HG02938 (cell line): ENCODE measurements around the gene PID1.

ENCODE experiments used
- ATAC-seq: cut with Tn5 transposase; IDR thresholded peaks from one replicate; pipeline ENCODE4 v1.9.1; 2021; ENCODE audit warnings: mild to moderate bottlenecking, moderate library complexity; ENCODE audit not compliant: unreplicated experiment

Gene PID1

DNA sequence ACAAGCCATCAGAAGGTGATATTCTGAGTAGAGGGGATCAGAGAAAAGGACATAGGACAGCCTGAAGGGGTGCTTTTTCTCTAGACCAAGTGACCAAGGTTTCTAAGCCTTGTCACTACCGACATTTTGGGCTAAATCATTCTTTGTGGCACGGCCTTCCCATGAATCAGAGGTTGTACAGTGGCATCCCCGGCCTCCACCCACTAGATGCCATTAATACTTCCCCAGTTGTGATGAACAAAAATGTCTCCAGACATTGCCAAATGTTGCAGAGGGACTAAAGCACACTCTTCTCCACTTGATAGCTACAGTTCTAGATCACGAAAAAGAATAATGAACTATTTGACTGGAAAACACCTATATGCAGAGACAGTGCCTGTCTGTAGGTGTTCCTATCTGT lies 143.6 kb downstream of the PID1 start:
- no peak for ATAC-seq

DNA sequence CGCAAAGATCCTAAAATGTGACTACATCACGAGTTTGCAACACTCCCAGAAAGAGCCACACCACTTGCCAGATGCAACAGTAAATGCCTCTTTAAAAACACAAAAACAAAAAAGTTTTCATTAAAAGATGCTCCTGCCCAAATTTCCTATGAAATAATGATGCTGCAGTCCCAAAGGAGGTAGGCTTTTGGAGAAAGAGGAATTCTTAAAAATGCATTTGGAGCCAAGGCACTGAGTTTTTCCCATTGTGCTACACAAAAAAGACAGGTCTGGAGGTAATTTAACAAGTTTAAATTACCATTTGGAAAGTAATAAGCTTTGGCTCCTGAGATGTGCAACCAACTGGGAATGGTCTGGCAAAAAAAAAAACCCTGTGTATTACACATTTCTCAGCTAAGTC lies 145.0 kb downstream of the PID1 start:
- ATAC-seq = no peak

DNA sequence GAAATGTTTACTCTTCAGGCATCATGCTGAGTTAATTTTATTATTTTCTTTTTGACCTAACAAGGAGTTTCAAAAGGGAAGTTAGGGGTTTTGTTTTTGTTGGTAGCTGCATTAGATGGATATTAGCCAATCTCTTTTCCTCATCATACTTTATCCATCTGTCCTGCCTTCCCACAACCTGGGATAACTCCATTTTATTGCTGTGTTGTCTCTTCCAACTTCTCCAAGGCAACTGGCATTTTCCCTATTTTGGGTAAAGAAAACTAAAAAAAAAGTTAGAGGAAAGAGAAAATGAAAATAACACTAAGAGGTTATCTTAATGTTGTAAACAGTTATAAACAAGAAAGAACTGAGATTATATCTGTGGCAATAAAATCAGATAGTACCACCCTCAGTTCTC lies 147.0 kb downstream of the PID1 start:
- ATAC-seq = no peak

DNA sequence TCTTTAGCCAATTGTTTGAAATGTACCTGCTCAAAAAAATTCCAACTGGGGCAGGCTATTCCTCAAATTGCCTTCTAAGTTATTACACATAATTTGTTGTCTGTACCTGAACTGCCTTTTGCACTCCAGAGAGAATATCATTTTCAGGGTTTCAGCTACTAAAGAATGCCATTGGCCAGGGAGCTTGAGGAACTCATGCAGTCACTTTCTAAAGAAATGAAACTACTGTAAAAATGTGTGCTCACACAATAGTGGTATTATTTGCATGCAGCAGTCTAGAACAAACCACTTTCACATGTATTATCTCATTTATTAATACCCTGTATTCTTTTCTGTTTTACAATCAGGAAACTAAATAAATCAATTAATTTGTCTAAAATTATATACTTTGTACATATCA lies 152.2 kb downstream of the PID1 start:
- ATAC-seq = peak; percentile 84

DNA sequence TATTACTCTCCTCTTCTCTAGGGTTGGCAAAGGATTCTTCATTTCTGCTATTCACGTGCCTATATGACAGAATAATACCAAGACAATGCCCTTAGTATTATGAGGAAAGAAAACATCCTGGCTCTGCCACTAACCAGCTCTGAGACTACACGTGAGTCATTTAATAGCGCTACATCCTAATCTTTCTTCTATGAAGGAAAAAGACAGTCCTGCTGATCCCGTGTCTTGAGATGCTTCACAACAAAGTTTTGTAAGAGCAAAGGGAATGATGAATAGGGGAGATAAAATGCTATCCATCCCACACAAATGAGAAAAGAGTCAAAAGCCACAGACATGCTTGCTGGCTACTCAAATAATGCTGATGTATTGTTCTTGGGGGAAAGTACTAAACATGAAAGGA lies 152.8 kb downstream of the PID1 start:
- no peak for ATAC-seq

DNA sequence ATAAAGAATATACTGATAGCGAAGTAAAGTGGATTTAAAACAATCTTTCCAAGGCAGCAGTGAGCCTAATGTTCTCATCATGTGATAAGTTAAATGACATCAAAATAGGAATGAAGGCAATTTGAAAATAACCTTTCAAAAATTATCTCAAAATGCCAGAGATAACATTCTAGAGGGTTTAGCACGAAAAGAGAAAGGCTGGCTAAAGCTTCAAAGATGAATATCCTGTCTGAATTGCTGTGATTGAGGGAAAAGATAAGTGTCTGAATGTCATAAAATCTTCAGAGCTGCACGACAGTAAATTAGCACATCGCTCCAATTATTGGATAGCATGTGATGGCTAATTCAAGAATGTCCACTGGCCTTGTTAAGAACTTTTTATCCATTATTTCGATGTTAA lies 159.3 kb downstream of the PID1 start:
- no peak for ATAC-seq

DNA sequence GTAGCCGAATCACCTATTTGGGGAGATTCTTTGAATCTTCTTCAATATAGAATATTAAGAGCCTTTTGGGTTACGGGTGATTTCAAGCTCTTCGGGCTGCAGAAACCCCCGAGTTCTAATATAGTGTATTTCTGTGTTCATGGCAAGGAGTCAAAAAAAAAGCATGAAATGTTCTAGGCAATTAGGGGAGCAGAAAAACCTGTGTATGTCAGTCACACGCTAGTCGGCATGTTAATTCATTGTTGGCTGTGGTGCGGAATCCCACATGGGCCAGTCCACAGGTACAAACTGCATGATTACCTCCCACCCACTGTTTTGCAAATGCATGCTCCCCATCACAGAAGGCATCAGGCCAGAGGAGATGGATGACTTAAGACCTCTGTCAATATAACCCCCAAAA lies 161.9 kb downstream of the PID1 start:
- no peak for ATAC-seq

DNA sequence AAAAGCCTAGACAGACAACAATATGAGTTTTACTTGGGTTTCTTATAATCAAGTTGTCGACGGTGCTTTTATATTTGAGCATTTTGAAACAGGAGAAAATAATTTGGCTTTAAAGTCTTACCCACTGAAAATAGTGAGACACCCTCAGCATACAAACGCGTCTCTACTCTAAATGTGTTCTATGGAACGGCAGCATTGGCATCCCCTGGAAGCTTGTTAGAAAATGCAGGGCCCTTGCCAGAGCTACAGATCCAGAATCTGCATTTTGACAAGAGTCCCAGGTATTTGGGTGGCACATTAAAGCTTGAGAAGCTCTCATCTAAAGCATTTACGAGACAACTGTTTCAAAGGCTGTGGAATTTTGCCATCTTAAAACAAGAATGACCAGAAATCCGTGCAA lies 163.5 kb downstream of the PID1 start:
- ATAC-seq = no peak

DNA sequence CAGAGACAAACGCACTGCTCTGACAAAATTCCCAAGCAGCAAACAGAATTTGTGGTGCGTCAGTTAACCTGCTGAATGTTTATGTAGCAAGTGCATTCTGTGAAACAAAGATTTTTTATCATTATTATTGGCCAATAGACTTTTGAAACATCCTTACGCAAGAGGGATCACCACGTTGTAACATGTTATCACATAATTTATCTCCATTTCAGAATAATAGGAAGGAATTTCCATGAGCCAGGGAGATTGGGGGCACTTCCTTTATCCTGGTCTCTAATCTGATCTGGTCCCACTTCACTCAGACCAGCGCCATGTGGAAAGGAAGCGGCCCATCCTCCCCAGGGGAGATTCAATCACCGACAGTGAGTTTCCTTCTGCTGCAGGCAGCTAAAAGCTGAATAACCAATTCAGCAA lies 166.1 kb downstream of the PID1 start:
- no peak for ATAC-seq

DNA sequence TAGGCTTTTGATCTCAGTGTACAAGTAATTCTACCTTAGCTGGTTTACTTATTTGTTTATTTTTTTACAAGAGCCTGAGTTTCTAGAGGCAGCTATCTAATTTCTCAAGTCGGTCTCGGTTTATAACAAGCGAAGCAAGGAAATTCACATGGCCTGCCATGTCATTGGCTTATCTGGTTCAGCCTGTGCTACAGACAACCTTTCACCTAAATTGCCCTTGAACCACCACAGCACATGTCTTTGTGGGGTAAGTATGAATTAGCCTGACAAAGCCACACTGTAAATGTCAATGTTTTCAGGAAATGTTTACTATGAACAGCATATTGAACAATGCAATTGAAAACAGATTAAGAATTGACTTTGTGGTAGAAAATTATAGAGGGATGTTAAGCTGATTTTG lies 167.1 kb downstream of the PID1 start:
- no peak for ATAC-seq

DNA sequence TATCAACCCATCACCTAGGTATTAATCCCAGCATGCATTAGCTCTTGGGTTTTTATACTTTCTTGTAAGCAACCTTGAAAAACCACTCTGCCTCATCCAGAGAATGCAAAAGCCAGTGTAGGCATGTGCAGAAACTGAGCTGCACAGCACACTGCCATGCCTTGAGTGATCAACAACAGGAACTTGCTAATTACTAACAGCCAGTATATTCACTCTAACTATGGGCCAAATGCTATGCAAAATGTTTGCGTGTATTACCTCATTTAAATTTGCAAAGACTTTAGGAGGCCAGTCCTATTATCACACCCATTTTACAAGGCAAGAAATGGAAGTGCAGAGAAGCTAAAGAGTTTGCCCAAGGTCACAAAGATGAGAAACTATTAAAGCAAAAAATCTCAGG lies 169.8 kb downstream of the PID1 start:
- no peak for ATAC-seq

DNA sequence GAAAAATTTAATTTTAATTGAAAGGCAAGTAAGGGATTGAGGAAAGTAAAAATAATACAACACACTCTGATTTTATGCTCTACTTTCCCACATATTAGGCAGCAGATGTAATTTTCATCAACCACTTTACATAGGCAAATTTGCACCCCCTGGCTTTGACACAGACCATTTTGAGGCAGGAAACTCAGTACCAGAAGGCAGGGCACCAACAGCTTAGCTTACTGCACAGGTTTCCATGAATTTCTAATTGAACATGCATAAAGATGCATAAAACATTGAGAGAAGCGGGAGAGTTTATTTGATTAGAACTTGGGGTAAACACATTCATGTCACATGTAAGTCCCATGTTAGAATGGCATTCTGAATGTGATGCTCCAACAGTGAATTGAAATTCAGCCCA lies 171.9 kb downstream of the PID1 start:
- no peak for ATAC-seq

DNA sequence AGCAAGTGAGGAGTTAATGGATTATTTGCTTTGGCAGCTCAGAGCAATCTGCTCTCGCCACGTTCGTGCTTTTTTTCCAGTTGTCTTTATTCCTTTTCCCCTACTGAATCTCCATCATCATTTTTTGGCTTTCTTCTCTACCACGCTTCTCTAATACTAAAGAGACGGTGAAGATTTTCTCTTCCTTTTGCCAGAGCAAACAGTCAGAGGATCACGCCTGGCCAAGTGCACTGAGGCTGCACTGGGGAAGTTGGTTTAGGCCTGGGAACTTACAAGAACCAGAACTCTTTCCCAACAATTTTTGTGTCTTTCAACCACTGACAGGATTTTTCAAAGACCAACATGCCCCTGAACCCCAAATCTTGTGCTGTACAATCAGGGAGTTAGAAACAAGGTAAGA lies 172.3 kb downstream of the PID1 start:
- ATAC-seq = no peak

DNA sequence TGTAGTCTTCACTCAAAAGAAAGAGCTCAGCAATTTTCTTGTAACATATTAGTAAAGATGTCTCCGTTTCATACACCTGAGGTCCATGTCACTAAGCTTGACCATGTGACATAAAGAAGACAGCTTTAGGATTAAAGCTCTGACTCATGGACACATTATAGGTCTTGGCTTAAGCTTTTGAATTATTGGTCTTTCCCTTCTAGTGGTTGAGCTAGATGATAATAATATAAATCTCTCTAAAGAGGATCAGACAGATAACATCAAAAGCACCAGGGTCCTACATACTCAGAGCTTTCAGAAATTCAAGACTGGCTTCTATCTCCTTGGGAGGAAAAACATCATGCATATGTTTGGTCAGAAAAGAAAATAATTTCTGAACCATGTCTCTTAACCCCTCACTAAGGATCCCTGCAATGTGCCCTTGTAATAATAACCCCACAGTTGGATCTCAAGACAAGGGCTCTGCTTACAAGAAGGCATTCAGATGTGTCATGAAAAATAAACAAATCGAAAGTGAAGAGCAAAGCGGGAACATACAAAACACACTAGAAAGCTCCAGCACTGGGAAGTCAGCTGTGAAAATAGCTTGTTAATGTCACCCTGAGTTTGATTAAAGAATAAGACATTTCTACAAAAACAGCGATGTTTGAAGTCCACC lies 174.5 kb downstream of the PID1 start:
- ATAC-seq = no peak

DNA sequence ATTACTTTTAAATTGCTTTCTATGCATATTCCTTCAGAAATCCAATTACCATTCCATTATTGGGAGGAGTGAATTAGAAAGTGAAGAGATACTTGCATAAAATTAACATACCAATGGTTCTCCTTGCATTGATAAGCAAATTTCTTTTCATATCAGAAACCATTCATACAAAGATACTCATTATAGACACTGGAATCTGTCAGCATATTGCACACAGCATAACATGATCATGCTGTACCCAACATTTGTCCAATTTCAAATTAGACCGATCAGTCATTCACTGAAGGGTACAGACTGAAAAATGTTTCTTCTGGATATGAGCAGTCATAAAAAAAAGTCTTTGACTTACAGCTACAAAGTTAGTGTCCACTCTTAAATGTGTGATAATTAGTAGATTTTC lies 175.6 kb downstream of the PID1 start:
- no peak for ATAC-seq

DNA sequence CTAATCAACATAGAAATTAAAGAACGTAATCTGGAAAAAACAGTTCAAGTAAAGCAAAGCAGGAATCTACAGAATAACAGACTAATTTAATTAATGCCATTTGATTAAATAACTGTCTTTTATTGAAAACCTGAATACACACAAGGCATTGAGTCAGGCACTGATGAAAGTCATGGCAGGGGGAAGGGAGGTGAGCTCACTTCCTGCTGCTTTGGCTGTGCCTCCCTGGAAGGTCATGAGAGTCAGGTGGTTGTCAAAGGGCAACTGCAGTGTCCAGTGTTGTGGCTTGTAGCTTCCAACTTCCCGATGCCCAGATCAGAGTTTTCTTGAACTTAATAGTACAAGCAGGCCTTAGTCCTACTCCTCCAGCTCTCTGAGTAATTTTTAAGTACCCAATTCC lies 180.9 kb downstream of the PID1 start:
- ATAC-seq = no peak

DNA sequence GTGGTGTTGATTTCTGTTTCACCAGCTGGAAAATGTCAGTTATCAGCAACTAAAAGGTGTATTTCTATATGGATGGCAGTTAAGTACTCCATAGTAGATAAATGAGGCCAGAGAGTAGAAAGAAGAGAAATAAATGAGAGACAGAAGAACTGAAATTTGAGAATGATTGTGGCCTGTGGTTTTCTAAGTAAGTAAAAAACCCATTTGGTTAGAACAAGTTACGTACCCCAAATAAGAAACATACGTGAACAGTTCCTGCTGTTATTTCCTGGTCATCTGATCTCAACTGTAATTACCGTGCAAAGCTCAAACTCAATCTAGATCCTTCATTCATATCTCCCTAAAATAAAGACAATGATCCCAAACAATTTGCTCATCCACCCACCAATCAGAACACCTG lies 181.3 kb downstream of the PID1 start:
- no peak for ATAC-seq

DNA sequence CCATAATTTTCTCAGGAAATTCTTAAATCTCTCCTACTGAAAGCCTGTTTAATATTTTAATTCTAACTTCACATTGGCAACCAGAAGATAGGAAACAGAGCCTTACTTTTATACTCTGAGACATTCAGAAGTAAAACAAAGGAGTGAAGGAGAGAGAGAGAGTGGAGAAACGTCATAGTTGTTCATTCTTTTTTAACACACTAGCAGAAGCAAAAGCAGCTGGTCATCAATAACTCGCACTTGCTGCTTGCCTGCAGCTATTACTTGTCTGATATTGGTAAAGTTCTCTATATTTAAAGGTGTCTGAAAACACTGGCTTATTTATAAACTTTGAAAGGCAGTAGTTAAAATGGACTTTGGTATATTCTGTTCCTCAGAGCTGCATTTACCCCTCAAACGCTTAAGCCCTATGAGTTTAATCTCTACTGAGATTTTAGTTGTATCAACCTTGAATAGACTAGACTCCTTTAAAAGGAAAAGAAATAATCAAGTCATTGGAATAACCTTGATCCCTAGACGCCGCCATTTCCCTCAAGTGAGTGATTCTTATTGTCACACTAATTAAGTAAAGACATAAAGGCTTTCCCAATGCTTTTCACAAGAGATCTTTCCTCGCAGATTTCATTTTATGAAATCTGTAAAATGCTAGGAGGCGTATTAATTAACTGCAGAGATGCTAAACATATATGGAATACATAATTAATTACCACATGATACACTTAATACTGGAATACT lies 182.0 kb downstream of the PID1 start:
- ATAC-seq = no peak

DNA sequence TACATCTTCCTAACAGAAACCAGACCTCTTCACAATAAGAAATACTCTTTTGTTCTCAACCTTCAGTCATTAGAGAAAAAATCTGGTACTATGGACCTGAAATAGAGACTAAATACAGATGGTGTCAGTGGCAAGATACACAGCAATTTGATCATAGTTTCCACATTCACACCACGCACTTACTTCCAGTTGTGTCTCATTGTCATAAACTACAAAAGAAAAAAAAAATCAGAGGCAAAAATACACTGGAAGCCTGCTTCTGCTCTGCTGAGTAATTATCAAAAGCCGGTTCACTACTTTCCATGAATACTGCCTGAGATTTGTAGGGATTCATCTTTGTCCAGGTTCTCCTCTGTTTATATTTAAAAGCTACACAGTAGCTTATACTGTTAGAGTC lies 182.6 kb downstream of the PID1 start:
- no peak for ATAC-seq

DNA sequence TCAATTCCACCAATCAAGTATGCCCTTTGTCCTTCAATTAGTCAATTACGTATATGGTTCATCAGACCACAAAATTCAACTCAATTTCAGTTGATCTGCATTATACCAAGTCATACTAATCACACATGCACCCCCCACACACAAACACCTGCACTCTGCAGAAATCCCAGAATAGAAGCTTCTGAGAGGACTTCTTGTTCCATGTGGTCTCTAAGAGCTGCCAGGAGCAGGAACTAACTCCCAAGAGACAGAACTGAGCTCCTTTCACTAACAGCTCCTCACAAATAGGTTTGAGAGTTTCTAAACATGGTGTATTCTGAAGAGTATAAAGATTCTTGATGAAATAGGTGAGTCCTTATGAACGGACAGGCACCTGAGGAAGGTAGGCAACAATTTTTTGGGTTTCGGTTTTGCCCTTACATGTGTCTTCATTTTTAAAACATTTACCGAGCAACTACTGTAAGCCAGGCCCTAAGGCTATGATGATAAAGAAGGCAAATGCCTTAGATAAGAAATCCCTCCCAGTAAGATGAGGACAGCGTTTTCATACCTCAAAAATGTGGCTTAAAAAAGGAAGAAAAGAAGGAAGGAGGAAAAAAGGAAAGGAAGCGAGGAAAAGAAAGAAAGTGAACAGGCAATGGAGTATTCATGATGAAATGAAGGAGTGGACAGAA lies 183.1 kb downstream of the PID1 start:
- ATAC-seq = no peak

DNA sequence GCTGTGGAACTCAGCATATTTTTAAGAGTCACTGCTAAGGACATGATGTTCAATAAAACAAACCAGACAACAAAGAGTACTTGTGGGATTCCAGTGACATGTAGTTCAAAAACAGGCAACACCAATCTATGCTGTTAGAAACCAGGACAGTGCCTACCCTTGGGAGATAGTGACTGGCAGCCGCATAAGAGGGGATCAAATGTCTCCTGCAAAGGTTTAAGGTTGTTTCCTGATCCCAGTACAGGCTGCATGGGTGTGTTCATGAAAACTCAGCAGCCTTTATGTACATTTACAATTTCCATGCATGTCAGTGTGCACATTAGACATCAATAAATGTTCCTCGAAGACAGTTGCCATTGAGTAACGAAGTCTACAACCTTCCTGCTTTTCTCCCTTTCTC lies 183.8 kb downstream of the PID1 start:
- ATAC-seq = no peak

DNA sequence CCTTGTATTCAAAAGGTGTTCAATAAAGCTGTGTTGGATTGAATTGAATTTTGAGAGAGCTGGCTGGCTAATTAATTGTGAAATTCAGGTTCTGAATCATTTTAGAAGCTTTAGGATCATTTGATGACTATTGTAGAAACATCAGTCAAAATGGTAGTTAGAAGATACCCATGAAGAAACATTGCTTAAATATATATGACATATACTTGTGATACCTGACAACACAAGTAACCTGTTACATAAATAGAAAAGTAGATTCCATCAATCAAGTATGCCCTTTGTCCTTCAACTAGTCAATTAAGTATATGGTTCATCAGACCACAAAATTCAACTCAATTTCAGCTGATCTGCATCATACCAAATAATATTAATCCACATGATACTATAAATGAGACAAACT lies 185.6 kb downstream of the PID1 start:
- no peak for ATAC-seq
